ENCODE results near the gene KIAA0753.

DNA sequence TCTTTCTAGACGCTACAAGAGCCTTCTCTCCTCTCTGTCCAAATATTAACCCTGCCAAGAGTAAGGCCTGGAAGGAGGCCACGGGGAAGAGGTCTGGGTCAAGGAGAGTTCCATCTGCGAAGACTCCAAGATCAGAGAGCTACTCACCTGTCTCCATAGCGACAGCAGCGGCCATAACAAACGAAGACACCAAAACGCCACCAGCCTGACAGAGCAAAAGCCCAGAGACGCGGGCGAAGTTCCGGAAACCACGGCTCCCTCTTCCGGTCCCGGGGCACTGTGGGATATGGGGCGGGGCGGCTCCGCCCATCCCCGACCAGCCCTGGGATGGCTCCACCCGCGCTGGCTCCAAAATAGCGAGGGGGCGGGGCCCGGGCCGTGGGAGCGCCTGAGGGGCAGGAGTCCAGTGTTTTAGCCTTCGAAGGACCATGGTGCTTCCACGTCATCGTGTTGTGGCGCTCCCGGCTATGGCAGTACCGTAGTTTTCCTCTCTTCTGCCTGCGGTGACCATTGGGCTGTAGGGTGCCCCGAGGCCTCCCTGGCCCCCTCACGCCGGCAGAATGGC, 10.9 kb upstream of the KIAA0753 start, which contains the start of the genes C17orf100 and MED31:
- TF ChIP-seq TEAD4 (IDR thresholded peaks at IDR 0.05; ENCODE audit: low read length) (no peak), TEAD4 (CRISPR knock-in tag; IDR thresholded peaks at IDR 0.05; ENCODE audit: borderline replicate concordance) (no peak), ESRRB (CRISPR knock-in tag; IDR thresholded peaks at IDR 0.05; ENCODE audit: borderline replicate concordance) (no peak), CEBPB (tag; IDR thresholded peaks at IDR 0.05) (no peak), KDM1A (IDR thresholded peaks at IDR 0.05) (no peak), SREBF2 (CRISPR knock-in tag; IDR thresholded peaks at IDR 0.05) (no peak), GABPB1 (CRISPR knock-in tag; IDR thresholded peaks at IDR 0.05) (peak; percentile 79), THRAP3 (IDR thresholded peaks at IDR 0.05; ENCODE audit: borderline replicate concordance) (no peak), KLF10 (CRISPR knock-in tag; IDR thresholded peaks at IDR 0.05) (no peak), TBL1XR1 (IDR thresholded peaks at IDR 0.05; ENCODE audit: low read length in 2 of 2) (no peak), ZNF444 (CRISPR knock-in tag; IDR thresholded peaks at IDR 0.05) (no peak), YY1 (IDR thresholded peaks at IDR 0.05; ENCODE audit: borderline replicate concordance in 1 of 3, control insufficient read depth in 1 of 3, extremely low read depth in 1 of 3, insufficient read depth in 3 of 3, insufficient read length in 1 of 3, insufficient replicate concordance in 2 of 3, low read depth in 1 of 3, low read length in 2 of 3) (peak in 2 of 3 experiments; percentile 81 to 86)
- TF ChIP-seq, protein P1, sequence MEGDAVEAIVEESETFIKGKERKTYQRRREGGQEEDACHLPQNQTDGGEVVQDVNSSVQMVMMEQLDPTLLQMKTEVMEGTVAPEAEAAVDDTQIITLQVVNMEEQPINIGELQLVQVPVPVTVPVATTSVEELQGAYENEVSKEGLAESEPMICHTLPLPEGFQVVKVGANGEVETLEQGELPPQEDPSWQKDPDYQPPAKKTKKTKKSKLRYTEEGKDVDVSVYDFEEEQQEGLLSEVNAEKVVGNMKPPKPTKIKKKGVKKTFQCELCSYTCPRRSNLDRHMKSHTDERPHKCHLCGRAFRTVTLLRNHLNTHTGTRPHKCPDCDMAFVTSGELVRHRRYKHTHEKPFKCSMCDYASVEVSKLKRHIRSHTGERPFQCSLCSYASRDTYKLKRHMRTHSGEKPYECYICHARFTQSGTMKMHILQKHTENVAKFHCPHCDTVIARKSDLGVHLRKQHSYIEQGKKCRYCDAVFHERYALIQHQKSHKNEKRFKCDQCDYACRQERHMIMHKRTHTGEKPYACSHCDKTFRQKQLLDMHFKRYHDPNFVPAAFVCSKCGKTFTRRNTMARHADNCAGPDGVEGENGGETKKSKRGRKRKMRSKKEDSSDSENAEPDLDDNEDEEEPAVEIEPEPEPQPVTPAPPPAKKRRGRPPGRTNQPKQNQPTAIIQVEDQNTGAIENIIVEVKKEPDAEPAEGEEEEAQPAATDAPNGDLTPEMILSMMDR (IDR thresholded peaks at IDR 0.05 in 2 of 3, conservative IDR thresholded peaks at IDR 0.05 in 1 of 3; ENCODE audit: insufficient read depth in 2 of 3, low read depth in 1 of 3, low read length in 3 of 3): no peak
- TF ChIP-seq, protein P2, sequence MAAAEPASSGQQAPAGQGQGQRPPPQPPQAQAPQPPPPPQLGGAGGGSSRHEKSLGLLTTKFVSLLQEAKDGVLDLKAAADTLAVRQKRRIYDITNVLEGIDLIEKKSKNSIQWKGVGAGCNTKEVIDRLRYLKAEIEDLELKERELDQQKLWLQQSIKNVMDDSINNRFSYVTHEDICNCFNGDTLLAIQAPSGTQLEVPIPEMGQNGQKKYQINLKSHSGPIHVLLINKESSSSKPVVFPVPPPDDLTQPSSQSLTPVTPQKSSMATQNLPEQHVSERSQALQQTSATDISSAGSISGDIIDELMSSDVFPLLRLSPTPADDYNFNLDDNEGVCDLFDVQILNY (CRISPR knock-in tag; IDR thresholded peaks at IDR 0.05): no peak
- TF ChIP-seq, protein P3, sequence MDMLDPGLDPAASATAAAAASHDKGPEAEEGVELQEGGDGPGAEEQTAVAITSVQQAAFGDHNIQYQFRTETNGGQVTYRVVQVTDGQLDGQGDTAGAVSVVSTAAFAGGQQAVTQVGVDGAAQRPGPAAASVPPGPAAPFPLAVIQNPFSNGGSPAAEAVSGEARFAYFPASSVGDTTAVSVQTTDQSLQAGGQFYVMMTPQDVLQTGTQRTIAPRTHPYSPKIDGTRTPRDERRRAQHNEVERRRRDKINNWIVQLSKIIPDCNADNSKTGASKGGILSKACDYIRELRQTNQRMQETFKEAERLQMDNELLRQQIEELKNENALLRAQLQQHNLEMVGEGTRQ (CRISPR knock-in tag; IDR thresholded peaks at IDR 0.05): no peak

Data from K562 (cell line).